ENCODE measurements around the gene KIAA1328.
"Not testable (repeated sequence)": the region's sequence is repeated elsewhere in the genome, so short reads cannot be mapped to it uniquely, and the experiment has no call there.

Gene KIAA1328

DNA sequence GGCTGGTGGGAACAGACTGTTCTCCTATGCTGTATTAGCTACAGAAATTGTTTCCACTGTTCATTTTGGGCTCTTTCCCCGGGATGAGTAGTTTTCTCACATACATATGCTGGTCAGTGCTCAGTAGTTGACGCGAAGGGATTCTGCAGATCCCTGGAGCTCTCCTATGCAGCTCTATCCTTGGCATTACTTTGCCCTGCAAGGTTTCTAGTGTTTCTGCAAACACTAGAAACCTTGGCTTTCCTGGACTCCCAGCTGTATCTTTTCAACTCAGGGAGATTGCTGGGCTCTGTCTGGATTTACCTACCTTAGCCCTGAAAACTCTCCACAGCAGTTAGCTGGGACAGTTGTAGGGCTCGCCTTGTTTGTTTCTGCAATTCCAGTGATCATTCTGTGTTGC lies 10.9 kb downstream of the KIAA1328 start:
- H3K27ac Mint-ChIP-seq, result no peak overlapping the region
- no peaks in the 10 kb centered on the region for H3K9me3 Mint-ChIP-seq
- H3K4me1 Mint-ChIP-seq (ENCODE audit: low read depth), result peaks cover 3% of the 10 kb centered on the region
- DNase-seq, result no peak
- no peak overlapping the region for H3K4me3 Mint-ChIP-seq
- peaks cover 76% of the 10 kb centered on the region for H3K36me3 Mint-ChIP-seq (ENCODE audit: low read depth)
- H3K27me3 Mint-ChIP-seq, result no peaks in the 10 kb centered on the region

DNA sequence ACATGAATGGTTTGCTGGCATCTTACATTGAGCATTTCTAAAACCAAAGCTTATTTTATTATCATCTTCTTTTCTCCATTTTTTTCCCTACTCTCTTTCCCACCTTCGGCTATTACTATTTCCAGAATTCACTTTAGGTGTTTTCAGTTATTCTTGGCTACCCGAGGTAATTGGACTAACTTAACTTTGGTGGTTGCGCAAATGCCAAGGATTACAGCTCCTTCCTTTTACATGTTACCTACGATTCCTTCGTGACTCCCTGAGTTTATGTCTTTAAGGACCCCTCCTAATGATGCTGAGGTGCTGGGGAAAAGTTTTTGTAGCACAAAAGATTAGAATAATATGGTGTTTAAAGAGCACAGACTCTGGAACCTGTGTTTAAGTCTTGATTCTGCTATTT lies 14.3 kb downstream of the KIAA1328 start:
- H3K4me3 Mint-ChIP-seq, result no peak overlapping the region
- DNase-seq, result no peak
- H3K4me1 Mint-ChIP-seq (ENCODE audit: low read depth), result peaks cover 3% of the 10 kb centered on the region
- no peaks in the 10 kb centered on the region for H3K27me3 Mint-ChIP-seq
- no peaks in the 10 kb centered on the region for H3K9me3 Mint-ChIP-seq
- H3K27ac Mint-ChIP-seq, result no peak overlapping the region
- H3K36me3 Mint-ChIP-seq (ENCODE audit: low read depth), result peaks cover 58% of the 10 kb centered on the region

DNA sequence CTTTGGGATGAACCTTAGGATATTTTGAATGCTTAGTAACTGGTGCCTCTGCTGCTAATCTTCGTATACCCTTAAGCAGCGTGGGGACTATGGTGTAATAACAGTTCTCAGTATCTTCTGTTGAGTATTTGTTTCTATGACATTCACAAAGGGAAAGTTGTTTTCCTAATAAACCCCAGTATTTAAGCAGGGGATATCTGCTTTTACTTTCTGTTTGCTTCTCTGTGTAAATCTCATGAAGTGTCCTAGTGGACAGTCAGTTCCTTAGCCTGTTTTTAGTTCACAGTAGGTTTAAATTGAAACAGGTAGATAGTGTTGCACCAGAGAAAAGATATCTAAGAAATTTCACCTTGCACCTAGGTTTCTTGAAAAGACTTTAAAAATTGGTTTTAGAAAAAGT lies 14.9 kb downstream of the KIAA1328 start:
- no peak overlapping the region for H3K27ac Mint-ChIP-seq
- no peaks in the 10 kb centered on the region for H3K9me3 Mint-ChIP-seq
- H3K4me3 Mint-ChIP-seq, result no peak overlapping the region
- H3K36me3 Mint-ChIP-seq (ENCODE audit: low read depth), result peaks cover 53% of the 10 kb centered on the region
- peaks cover 3% of the 10 kb centered on the region for H3K4me1 Mint-ChIP-seq (ENCODE audit: low read depth)
- no peak for DNase-seq
- no peaks in the 10 kb centered on the region for H3K27me3 Mint-ChIP-seq

DNA sequence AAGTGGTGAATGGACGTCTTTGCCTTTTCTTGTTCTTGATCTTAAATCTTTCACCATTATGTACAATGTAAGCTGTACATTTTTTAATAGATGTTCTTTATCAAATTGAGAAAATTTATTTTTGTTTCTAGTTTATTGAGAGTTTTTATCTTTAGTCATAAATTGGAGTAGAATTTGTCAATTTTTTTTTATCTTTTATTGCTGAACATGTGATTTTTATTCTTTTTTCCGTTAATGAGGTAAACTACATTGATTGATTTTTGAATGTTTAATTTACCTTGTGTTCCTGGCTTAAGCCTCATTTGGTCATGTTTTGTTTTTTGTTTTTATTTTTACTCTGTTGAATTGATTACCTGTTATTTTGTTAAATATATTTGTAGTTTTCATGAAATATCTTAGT lies 19.7 kb downstream of the KIAA1328 start:
- DNase-seq, result no peak
- H3K4me1 Mint-ChIP-seq (ENCODE audit: low read depth), result peaks cover 8% of the 10 kb centered on the region
- H3K27me3 Mint-ChIP-seq, result no peaks in the 10 kb centered on the region
- peaks cover 58% of the 10 kb centered on the region for H3K36me3 Mint-ChIP-seq (ENCODE audit: low read depth)
- H3K27ac Mint-ChIP-seq, result no peak overlapping the region
- H3K4me3 Mint-ChIP-seq, result no peak overlapping the region
- peaks cover 15% of the 10 kb centered on the region for H3K9me3 Mint-ChIP-seq

DNA sequence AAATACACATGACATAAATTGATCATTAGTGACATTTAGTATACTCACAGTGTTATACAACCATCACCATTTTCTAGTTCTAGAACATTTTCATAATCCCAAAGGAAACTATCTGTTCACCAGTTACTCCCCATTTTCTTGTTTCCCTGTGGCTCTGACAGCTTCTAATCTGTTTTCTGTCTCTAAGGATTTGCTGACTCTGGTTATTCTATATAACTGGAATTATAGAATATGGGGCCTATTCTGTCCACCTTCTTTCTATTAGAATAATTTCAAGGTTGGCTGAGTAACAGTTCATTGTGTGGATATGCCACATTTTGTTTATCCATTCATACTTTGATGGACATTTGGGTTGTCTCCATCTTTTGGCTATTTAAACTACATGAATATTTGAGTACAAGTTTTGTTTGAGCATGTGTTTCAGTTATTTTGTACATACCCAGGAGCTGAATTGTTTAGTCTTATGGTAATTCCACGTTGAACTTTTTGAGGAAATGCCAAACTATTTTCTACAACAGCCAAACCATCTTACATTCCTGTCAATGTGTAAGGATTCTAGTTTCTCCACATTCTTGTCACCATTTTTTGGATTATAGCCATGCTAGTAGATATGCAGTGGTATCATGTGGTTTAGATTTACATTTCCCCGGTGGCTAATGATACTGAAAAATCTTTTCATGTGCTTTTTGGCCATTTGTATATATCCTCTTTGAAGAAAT lies 20.5 kb downstream of the KIAA1328 start:
- Mint-ChIP-seq H3K36me3 (ENCODE audit: low read depth) (peaks cover 58% of the 10 kb centered on the region), H3K4me1 (ENCODE audit: low read depth) (peaks cover 8% of the 10 kb centered on the region), H3K27me3 (no peaks in the 10 kb centered on the region), H3K27ac (no peak overlapping the region), H3K4me3 (no peak overlapping the region), H3K9me3 (peaks cover 15% of the 10 kb centered on the region)
- DNase-seq, result no peak

DNA sequence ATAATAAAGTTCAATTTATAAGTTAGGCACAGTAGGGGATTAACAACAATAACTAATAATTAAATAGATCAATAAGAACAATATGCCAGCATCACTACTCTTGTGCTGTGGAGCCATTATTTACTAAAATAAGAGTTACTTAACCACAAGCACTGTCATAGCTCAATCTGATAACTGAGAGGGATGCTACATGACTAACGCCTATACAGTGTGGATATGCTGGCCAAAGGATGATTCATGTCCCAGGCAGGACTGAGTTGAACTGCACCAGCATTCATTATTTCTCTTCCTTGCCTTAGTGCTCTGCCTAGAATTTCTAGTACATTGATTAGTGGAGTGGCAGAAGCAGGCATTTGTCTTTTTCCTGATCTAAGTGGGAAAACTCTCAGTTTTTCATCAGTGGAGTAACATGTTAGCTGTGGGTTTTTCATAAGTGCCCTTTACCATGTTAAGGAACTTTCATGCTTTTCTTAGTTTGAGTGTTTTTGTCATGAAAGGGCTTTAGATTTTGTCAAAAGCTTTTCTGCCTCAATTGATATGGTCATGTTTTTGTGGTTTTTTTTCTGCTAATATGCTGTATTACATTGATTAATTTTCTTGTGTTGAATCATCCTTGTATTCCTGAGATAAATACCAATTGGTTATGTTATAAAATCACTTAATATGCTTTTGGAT lies 21.7 kb downstream of the KIAA1328 start:
- H3K27me3 Mint-ChIP-seq, result no peaks in the 10 kb centered on the region
- peaks cover 15% of the 10 kb centered on the region for H3K9me3 Mint-ChIP-seq
- DNase-seq, result no peak
- H3K36me3 Mint-ChIP-seq (ENCODE audit: low read depth), result peaks cover 54% of the 10 kb centered on the region
- peaks cover 8% of the 10 kb centered on the region for H3K4me1 Mint-ChIP-seq (ENCODE audit: low read depth)
- no peak overlapping the region for H3K4me3 Mint-ChIP-seq
- H3K27ac Mint-ChIP-seq, result peak overlapping the region; percentile 52

DNA sequence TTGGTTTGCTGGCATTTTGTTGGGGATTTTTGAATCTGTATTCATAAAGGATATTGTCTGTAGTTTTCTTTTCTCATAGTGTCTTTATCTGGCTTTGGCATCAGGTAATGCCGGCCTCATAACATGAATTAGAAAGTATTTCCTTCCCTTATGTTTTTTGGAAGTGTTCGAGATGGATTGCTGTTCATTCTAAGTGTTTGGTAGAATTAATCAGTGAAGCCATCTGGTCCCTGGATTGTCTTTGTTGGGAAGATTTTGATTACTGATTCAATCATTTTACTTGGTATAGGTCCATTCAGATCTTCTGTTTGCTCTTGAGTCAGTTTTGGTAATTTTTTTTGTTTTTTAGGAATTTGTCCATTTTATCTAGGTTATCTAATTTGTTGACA lies 22.3 kb downstream of the KIAA1328 start:
- H3K4me3 Mint-ChIP-seq, result no peak overlapping the region
- peaks cover 8% of the 10 kb centered on the region for H3K4me1 Mint-ChIP-seq (ENCODE audit: low read depth)
- peak overlapping the region; percentile 52 for H3K27ac Mint-ChIP-seq
- peaks cover 15% of the 10 kb centered on the region for H3K9me3 Mint-ChIP-seq
- H3K27me3 Mint-ChIP-seq, result no peaks in the 10 kb centered on the region
- peaks cover 58% of the 10 kb centered on the region for H3K36me3 Mint-ChIP-seq (ENCODE audit: low read depth)
- DNase-seq, result no peak

DNA sequence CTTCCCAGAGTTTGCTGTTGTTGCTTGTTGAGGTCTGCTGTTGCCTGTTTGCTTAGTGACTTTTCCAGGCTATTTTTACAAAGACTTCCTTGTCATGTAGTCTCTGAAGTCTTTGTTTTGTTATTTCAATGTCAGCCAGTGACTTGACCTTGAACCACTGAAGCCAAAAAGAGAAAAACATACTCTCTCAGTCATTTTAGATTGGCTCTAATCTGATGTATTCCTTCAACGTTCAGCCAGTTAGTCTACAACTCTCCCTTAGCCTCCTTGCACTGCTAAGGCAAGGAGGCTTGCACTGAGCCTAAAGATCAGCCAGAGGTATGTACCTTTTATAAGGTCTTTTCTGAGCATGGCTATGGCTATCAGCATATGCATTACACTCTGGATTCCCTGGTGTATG lies 27.9 kb downstream of the KIAA1328 start:
- Mint-ChIP-seq H3K4me3 (no peak overlapping the region), H3K36me3 (ENCODE audit: low read depth) (peaks cover 54% of the 10 kb centered on the region), H3K27ac (no peak overlapping the region), H3K27me3 (no peaks in the 10 kb centered on the region), H3K4me1 (ENCODE audit: low read depth) (peaks cover under 1% of the 10 kb centered on the region), H3K9me3 (peaks cover 12% of the 10 kb centered on the region)
- DNase-seq, result no peak

DNA sequence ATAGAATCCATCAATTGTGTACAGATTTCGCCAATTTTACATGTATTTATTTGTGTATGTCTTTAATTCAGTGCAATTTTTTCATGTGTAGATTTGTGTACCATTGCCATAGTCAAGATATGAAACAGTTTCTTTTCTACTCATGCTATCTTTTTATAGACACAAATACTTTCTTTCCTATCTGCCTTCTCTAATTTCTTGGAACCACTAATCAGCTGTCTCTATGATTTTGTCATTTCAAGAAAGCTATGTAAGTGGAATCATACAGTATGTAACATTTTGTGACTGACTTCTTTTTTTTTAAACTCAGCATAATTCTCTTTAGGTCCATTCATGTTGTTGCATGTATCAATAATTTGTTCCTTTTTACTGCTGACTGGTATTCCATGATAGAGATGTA lies 33.3 kb downstream of the KIAA1328 start:
- peaks cover 9% of the 10 kb centered on the region for H3K4me1 Mint-ChIP-seq (ENCODE audit: low read depth)
- no peaks in the 10 kb centered on the region for H3K27me3 Mint-ChIP-seq
- no peak overlapping the region for H3K27ac Mint-ChIP-seq
- DNase-seq, result no peak
- H3K9me3 Mint-ChIP-seq, result no peaks in the 10 kb centered on the region
- no peak overlapping the region for H3K4me3 Mint-ChIP-seq
- H3K36me3 Mint-ChIP-seq (ENCODE audit: low read depth), result peaks cover 36% of the 10 kb centered on the region

DNA sequence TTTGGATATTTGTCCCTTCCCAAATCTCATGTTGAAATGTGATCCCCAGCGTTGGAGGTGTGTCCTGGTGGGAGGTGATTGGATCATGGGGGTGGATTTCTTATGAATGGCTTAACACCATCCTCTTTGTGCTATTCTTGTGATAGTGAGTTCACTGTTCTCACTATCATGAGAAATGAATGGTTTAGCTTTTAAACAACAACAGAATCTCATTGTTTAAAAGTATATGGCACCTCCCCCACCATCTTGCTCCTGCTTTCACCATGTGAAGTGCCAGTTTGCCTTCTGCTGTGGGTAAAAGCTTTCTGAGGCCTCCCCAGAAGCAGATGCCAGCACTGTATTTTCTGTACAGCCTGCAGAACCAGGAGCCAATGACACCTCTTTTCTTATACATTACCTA lies 38.1 kb downstream of the KIAA1328 start:
- Mint-ChIP-seq H3K27ac (no peak overlapping the region), H3K4me1 (ENCODE audit: low read depth) (peaks cover 6% of the 10 kb centered on the region), H3K36me3 (ENCODE audit: low read depth) (peaks cover 42% of the 10 kb centered on the region), H3K9me3 (peaks cover 3% of the 10 kb centered on the region), H3K4me3 (no peak overlapping the region), H3K27me3 (no peaks in the 10 kb centered on the region)
- no peak for DNase-seq

DNA sequence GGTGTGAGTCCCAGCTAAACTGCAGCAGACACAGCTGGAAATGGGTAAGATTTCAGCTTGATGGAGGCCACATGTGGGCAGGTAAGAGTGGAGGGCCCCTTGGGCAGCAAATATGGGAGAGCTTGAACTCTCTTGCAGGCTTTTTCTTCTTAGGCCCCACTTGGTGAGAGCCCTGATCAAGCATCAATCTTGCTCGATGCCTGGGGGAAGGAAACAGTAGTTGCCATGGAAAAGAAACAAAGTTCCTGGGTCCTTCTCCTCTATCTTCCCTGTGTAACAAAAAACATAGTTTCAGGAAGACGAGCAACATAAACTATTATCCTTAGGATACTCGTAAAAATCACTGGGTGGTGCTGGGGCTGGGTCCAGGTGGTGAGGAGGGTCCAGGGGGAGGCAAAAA lies 42.9 kb downstream of the KIAA1328 start:
- H3K9me3 Mint-ChIP-seq, result peaks cover 3% of the 10 kb centered on the region
- H3K4me1 Mint-ChIP-seq (ENCODE audit: low read depth), result peaks cover 4% of the 10 kb centered on the region
- DNase-seq, result no peak
- no peaks in the 10 kb centered on the region for H3K27me3 Mint-ChIP-seq
- peaks cover 61% of the 10 kb centered on the region for H3K36me3 Mint-ChIP-seq (ENCODE audit: low read depth)
- H3K4me3 Mint-ChIP-seq, result no peak overlapping the region
- no peak overlapping the region for H3K27ac Mint-ChIP-seq

DNA sequence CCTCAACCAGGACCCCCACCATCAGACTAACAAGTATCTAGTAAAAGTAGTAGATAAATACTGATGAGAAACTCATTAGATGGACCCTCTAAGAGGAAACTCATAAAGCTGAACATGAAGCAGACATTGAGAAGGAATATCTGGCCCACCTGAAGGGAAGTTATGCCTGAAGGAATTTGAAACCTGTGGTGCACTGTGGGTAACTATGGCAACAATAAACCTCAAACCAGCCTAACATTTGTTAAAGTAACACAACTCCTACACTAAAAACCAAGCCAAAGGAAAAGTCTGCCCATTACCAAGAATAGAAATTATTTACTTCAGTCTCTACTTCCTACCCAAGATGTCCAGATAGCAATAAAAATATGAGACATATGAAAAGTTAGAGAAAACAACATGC lies 43.4 kb downstream of the KIAA1328 start:
- Mint-ChIP-seq H3K9me3 (peaks cover 3% of the 10 kb centered on the region), H3K4me1 (ENCODE audit: low read depth) (peaks cover 4% of the 10 kb centered on the region), H3K4me3 (no peak overlapping the region), H3K36me3 (ENCODE audit: low read depth) (peaks cover 58% of the 10 kb centered on the region), H3K27me3 (no peaks in the 10 kb centered on the region), H3K27ac (no peak overlapping the region)
- DNase-seq, result no peak

DNA sequence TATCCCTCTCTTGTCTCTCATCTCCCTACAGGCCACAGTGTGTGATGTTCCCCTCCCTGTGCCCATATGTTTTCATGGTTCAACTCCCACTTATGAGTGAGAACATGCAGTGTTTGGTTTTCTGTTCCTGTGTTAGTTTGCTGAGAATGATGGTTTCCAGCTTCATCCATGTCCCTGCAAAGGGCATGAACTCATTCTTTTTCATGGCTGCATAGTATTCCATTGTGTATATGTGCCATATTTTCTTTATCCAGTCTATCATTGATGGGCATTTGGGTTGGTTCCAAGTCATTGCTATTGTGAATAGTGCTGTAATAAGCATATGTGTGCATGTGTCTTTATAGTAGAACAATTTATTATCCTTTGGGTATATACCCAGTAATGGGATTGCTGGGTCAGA lies 44.9 kb downstream of the KIAA1328 start:
- H3K9me3 Mint-ChIP-seq; H3K4me3 Mint-ChIP-seq; H3K27ac Mint-ChIP-seq; H3K4me1 Mint-ChIP-seq (ENCODE audit: low read depth); DNase-seq; H3K27me3 Mint-ChIP-seq: not testable (repeated sequence)
- peaks cover 68% of the 10 kb centered on the region for H3K36me3 Mint-ChIP-seq (ENCODE audit: low read depth)

DNA sequence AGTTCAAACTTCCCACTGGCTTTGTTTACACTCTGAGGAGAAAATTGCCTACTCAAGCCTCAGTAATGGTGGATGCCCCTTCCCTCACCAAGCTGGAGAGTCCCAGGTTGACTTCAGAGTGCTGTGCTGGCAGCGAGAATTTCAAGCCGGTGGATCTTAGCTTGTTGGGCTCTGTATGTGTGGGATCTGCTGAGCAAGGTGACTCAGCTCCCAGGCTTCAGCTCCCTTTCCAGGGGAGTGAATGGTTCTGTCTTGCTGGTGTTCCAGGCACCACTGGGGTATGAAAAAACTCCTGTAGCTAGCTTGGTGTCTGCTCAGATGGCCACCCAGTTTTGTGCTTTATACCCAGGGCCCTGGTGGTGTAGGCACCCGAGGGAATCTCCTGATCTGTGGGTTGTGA lies 50.9 kb downstream of the KIAA1328 start:
- not testable (repeated sequence) for H3K4me1 Mint-ChIP-seq (ENCODE audit: low read depth); H3K9me3 Mint-ChIP-seq; H3K27me3 Mint-ChIP-seq; H3K4me3 Mint-ChIP-seq; DNase-seq; H3K27ac Mint-ChIP-seq
- peaks cover 49% of the 10 kb centered on the region for H3K36me3 Mint-ChIP-seq (ENCODE audit: low read depth)

DNA sequence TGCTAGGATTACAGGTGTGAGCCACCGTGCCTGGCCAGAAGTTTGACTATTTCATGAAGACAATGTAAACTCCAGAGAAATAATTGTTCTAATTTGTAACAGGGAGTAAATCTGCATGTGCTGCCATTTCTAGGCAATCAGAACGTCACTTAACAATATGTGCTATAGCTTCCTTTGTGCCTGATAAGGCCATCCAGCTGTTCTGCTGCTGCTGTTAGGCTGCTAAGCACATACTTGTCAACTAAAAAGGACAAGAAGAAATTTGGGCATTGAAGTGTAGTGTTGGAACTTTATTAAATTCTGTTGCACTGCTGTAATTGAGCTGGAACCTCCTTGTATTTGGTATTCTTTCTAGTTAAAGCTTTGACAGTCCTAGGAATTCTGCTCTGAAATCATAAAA lies 57.1 kb downstream of the KIAA1328 start:
- no peak overlapping the region for H3K4me3 Mint-ChIP-seq
- H3K9me3 Mint-ChIP-seq, result no peaks in the 10 kb centered on the region
- H3K36me3 Mint-ChIP-seq (ENCODE audit: low read depth), result peaks cover 33% of the 10 kb centered on the region
- no peak for DNase-seq
- no peak overlapping the region for H3K27ac Mint-ChIP-seq
- peaks cover 4% of the 10 kb centered on the region for H3K4me1 Mint-ChIP-seq (ENCODE audit: low read depth)
- H3K27me3 Mint-ChIP-seq, result no peaks in the 10 kb centered on the region

Measured in activated T-cell treated with anti-CD3 and anti-CD28 coated beads, Interleukin-2, amount 50 U/mL, for 24 hours (primary cell).